Measurements from ENCODE around the gene HPCAL1. TPM values are rescaled to one million over a fixed set of nuclear protein-coding genes. Genes with fewer than 3 reads are reported as not detected.

Gene HPCAL1
- total RNA-seq, 4 donors from 2014 or later: 11.1 to 122 (median 48.9) TPM

DNA sequence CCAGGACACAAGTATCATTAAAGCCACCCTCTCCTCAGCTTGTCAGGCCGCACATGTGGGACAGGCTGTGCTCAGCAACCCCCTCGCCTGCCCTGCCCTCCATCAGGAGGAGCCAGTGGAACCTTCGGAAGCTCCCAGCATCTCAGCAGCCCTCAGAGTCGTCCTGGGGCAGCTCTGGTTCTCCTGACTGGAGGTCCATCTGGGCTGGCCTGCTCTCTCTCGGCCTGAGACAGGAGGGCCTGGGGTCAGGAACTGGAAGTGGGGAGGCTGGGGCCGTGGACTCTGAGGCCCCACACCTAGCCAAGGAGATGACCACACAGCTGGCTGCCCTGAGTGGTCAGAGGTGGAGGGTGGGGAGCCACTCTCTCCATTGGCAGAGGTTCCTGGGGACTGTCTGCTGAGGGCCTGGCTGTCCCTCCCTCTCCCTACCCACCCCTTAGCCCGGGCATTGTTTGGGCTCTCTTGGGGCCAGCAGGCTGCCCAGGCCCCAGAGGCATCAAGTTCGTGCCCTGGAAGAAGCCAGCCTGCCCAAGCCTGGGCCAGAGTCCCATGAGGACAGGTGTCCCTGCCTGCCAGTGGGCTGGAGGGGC is 122.3 kb downstream of the HPCAL1 start:
- TF ChIP-seq, protein P1, sequence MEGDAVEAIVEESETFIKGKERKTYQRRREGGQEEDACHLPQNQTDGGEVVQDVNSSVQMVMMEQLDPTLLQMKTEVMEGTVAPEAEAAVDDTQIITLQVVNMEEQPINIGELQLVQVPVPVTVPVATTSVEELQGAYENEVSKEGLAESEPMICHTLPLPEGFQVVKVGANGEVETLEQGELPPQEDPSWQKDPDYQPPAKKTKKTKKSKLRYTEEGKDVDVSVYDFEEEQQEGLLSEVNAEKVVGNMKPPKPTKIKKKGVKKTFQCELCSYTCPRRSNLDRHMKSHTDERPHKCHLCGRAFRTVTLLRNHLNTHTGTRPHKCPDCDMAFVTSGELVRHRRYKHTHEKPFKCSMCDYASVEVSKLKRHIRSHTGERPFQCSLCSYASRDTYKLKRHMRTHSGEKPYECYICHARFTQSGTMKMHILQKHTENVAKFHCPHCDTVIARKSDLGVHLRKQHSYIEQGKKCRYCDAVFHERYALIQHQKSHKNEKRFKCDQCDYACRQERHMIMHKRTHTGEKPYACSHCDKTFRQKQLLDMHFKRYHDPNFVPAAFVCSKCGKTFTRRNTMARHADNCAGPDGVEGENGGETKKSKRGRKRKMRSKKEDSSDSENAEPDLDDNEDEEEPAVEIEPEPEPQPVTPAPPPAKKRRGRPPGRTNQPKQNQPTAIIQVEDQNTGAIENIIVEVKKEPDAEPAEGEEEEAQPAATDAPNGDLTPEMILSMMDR (IDR thresholded peaks at IDR 0.05): no peak
- no peak for TF ChIP-seq POLR2A (IDR thresholded peaks at IDR 0.05)
- Histone ChIP-seq H3K27ac (peak overlapping the region in 1 of 2 donors; percentile 84), H3K9me3 (no peaks in the 10 kb centered on the region), H3K4me1 (peaks cover 0 to 8% of the 10 kb centered on the region in 2 donors), H3K27me3 (no peaks in the 10 kb centered on the region), H3K4me3 (no peak overlapping the region), H3K36me3 (no peaks in the 10 kb centered on the region)
- no peak for DNase-seq
- intact Hi-C loops (cut with DNase I; ENCODE audit: low total_unique reads): no loop called here

DNA sequence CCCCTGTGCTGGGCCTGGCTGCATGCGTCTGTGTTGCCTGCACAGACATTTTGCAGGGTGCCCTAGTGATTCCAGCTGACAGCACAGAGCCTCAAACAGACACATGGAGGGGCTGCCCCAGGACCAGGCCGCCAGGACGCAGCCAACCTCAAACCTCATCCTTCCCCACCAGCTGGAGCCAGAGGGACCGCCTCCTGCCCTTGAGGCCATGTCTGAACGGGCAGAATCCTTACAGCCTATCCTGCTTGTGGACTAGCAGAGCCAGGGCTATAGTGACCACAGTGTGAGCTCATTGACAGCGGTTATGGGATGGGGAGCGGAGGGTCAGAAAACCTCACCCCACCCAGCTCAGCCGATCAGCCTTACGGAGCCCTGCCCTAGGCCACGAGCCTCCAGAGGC is 123.0 kb downstream of the HPCAL1 start:
- TF ChIP-seq, protein P1 (IDR thresholded peaks at IDR 0.05): no peak
- no peak for TF ChIP-seq POLR2A (IDR thresholded peaks at IDR 0.05)
- no peak for DNase-seq
- Histone ChIP-seq H3K4me1 (peaks cover 0 to 8% of the 10 kb centered on the region in 2 donors), H3K36me3 (no peaks in the 10 kb centered on the region), H3K4me3 (no peak overlapping the region), H3K27me3 (no peaks in the 10 kb centered on the region), H3K9me3 (no peaks in the 10 kb centered on the region), H3K27ac (peak overlapping the region in 1 of 2 donors; percentile 84)
- intact Hi-C loops (cut with DNase I; ENCODE audit: low total_unique reads): no loop called here

- Histone ChIP-seq H3K27me3 (no peaks in the 10 kb centered on the region), H3K27ac (peak overlapping the region in 1 of 2 donors; percentile 84), H3K9me3 (no peaks in the 10 kb centered on the region), H3K36me3 (no peaks in the 10 kb centered on the region), H3K4me1 (peaks cover 0 to 8% of the 10 kb centered on the region in 2 donors), H3K4me3 (no peak overlapping the region)
- TF ChIP-seq, protein P1 (IDR thresholded peaks at IDR 0.05): no peak
- intact Hi-C loops (cut with DNase I; ENCODE audit: low total_unique reads): no loop called here
- no peak for DNase-seq
Measured at GRCh38 chr2:10426726-10427617, 124.3 kb downstream of the HPCAL1 start.

GRCh38 chr2:10427618-10427949 is 124.9 kb downstream of the HPCAL1 start:
- DNase-seq: no peak
- Histone ChIP-seq H3K27ac (peak overlapping the region in 1 of 2 donors; percentile 84), H3K36me3 (no peaks in the 10 kb centered on the region), H3K9me3 (no peaks in the 10 kb centered on the region), H3K4me3 (no peak overlapping the region), H3K27me3 (no peaks in the 10 kb centered on the region), H3K4me1 (peaks cover 0 to 8% of the 10 kb centered on the region in 2 donors)
- TF ChIP-seq, protein P1 (IDR thresholded peaks at IDR 0.05): no peak
- no peak for TF ChIP-seq POLR2A (IDR thresholded peaks at IDR 0.05)
- intact Hi-C loops (cut with DNase I; ENCODE audit: low total_unique reads): no loop called here

DNA sequence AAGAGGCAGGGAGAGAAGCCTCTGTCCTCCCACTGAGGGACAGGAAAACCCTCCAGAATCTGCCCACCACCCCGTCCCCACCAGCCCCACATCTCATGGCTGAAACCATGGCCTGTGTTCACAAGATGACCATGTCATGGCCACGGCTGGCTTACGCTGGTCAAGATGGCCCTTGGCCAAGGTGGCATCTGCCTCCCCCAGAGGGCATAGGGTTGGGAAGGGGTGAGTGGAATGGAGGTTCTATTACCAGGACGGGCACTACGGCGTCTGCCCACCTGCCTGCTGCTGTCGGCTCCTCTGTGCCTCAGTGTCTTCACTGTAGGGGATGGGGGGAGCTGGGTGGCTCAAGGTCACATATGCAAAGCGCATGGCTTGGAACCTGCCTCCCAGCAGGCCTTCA is 125.7 kb downstream of the HPCAL1 start:
- DNase-seq: no peak
- H3K36me3 ChIP-seq: no peaks in the 10 kb centered on the region

More for the DNA sequence above, 125.7 kb downstream of the HPCAL1 start:
- Histone ChIP-seq H3K4me3 (no peak overlapping the region), H3K4me1 (peaks cover 0 to 1% of the 10 kb centered on the region in 2 donors), H3K27me3 (no peaks in the 10 kb centered on the region), H3K9me3 (no peaks in the 10 kb centered on the region), H3K27ac (peak overlapping the region in 1 of 2 donors; percentile 84)
- intact Hi-C loops (cut with DNase I; ENCODE audit: low total_unique reads): no loop called here
- TF ChIP-seq POLR2A (IDR thresholded peaks at IDR 0.05): no peak
- TF ChIP-seq, protein P1 (IDR thresholded peaks at IDR 0.05): no peak
